ENCODE data around the gene OSBPL3.

DNA sequence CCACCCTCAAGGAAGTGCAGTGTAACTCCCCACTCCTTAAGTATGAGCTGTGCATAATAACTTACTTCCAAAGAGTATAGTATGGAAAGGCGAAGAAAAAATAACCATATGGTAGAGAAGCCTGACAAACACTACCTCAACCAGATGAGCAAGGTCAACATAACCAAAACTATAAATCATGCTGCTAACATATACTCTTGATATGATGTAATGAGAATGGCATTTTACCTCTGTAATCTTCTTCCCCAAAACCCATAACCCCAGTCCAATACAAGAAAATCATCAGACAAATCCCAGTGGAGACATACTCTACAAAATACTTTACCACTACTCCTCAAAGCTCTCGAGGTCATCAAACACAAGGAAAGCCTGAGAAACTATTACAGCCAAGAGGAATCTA, 15.8 kb downstream of the OSBPL3 start:
- TF ChIP-seq EZH2 (IDR thresholded peaks at IDR 0.05; ENCODE audit: insufficient read depth, poor library complexity, severe bottlenecking) (no peak), EZH2phosphoT487 (IDR thresholded peaks at IDR 0.05; ENCODE audit: insufficient read depth, low read depth) (no peak)

All from GM23248 (cell line).